Brain microvascular endothelial cell (primary cell): Measurements from ENCODE around the gene CDC42BPG.

Experiments used
- DNase-seq: peaks from one replicate; pipeline ENCODE4 v3.0.0-alpha.2; 2020
- H3K27ac ChIP-seq: fragments of 250-450 bp; sonication (Bioruptor Pico); 2 replicates; pipeline ENCODE4 v1.5.1; 2020; ENCODE audit warnings: mild to moderate bottlenecking, moderate library complexity
- H3K27me3 ChIP-seq: fragments of 250-450 bp; sonication (Bioruptor Pico); replicated peaks from 2 replicates; pipeline ENCODE4 v1.5.1; 2020; ENCODE audit warnings: mild to moderate bottlenecking
- H3K36me3 ChIP-seq: fragments of 250-450 bp; sonication (Bioruptor Pico); replicated peaks from 2 replicates; pipeline ENCODE4 v1.5.1; 2020; ENCODE audit warnings: mild to moderate bottlenecking
- H3K4me3 ChIP-seq: 2 replicates; pipeline ENCODE4 v1.5.1; 2011; ENCODE audit warnings: low read depth, mild to moderate bottlenecking, control low read depth, low read length, moderate library complexity
- CTCF ChIP-seq: IDR thresholded peaks from 2 replicates; pipeline ENCODE4 v1.5.1; 2011; ENCODE audit warnings: low read depth, mild to moderate bottlenecking, moderate library complexity, low read length, control low read depth, inconsistent platforms; ENCODE audit errors: missing control alignments
- in situ Hi-C: cut with HindIII; loops from 2 replicates; pipeline ENCODE4 v1.10.0; 2017; ENCODE audit warnings: low sequenced_read_pairs, low pct_ligation_motif_present

The CDC42BPG gene

GRCh38 chr11:64891215-64891848 lies 46.9 kb upstream of the CDC42BPG start:
- no peak overlapping the region for H3K27ac ChIP-seq
- in situ Hi-C loops: loop anchor here (5.0 kb wide), 1 partner anchor 44 kb away; no protein-coding TSS in a partner anchor
- TF ChIP-seq CTCF: no peak
- H3K36me3 ChIP-seq: peaks cover 3% of the 10 kb centered on the region
- H3K4me3 ChIP-seq: no peak overlapping the region
- no peak for DNase-seq
- H3K27me3 ChIP-seq: no peaks in the 10 kb centered on the region

GRCh38 chr11:64890522-64890939 lies 46.1 kb upstream of the CDC42BPG start:
- no peak overlapping the region for H3K4me3 ChIP-seq
- no peak for DNase-seq
- in situ Hi-C loops: loop anchor here (5.0 kb wide), 1 partner anchor 43 kb away; no protein-coding TSS in a partner anchor
- H3K36me3 ChIP-seq: no peaks in the 10 kb centered on the region
- no peaks in the 10 kb centered on the region for H3K27me3 ChIP-seq
- TF ChIP-seq CTCF: no peak
- no peak overlapping the region for H3K27ac ChIP-seq

GRCh38 chr11:64888729-64889511 lies 44.5 kb upstream of the CDC42BPG start:
- H3K4me3 ChIP-seq: no peak overlapping the region
- H3K36me3 ChIP-seq: no peaks in the 10 kb centered on the region
- H3K27me3 ChIP-seq: no peaks in the 10 kb centered on the region
- TF ChIP-seq CTCF: no peak
- no peak overlapping the region for H3K27ac ChIP-seq
- DNase-seq: peak; percentile 21
- in situ Hi-C loops: no loop called here

GRCh38 chr11:64888406-64888728 lies 43.9 kb upstream of the CDC42BPG start:
- no peaks in the 10 kb centered on the region for H3K36me3 ChIP-seq
- no peak for DNase-seq
- no peak for TF ChIP-seq CTCF
- in situ Hi-C loops: no loop called here
- no peak overlapping the region for H3K4me3 ChIP-seq
- H3K27ac ChIP-seq: no peak overlapping the region
- H3K27me3 ChIP-seq: no peaks in the 10 kb centered on the region

GRCh38 chr11:64887757-64888405 lies 43.4 kb upstream of the CDC42BPG start:
- in situ Hi-C loops: no loop called here
- peak overlapping the region; percentile 42 for H3K4me3 ChIP-seq

More at GRCh38 chr11:64887757-64888405, 43.4 kb upstream of the CDC42BPG start:
- peak; percentile 83 for TF ChIP-seq CTCF
- Histone ChIP-seq H3K27me3 (no peaks in the 10 kb centered on the region), H3K36me3 (no peaks in the 10 kb centered on the region), H3K27ac (no peak overlapping the region)
- peak; percentile 27 for DNase-seq
